OCI-LY1 (cell line): Measurements from ENCODE around the gene KIAA1755.

ENCODE experiments used
- H2AFZ ChIP-seq: fragments of 200-600 bp; sonication (generic), shearing (Covaris generic); 2 replicates; pipeline ENCODE4 v1.6.0; 2014; ENCODE audit warnings: antibody characterized with exemption, mild to moderate bottlenecking, low read length
- H3F3A ChIP-seq: fragments of 200-600 bp; sonication (generic), shearing (Covaris generic); 2 replicates; pipeline ENCODE4 v1.6.0; 2014; ENCODE audit warnings: mild to moderate bottlenecking, antibody characterized with exemption, low read length, moderate library complexity; ENCODE audit not compliant: insufficient read depth
- H3K27ac ChIP-seq: fragments of 200-600 bp; sonication (generic); 2 replicates; pipeline ENCODE4 v1.5.1; 2014; ENCODE audit warnings: low read length, mixed run types, mild to moderate bottlenecking, low read depth; ENCODE audit not compliant: poor library complexity, severe bottlenecking
- H3K27me3 ChIP-seq: fragments of 200-600 bp; sonication (generic); 2 replicates; pipeline ENCODE4 v1.6.0; 2014; ENCODE audit warnings: antibody characterized with exemption, mild to moderate bottlenecking, low read length, moderate library complexity; ENCODE audit not compliant: insufficient read depth
- H3K36me3 ChIP-seq: fragments of 200-600 bp; sonication (generic); 2 replicates; pipeline ENCODE4 v1.6.1; 2014; ENCODE audit warnings: mild to moderate bottlenecking, antibody characterized with exemption, low read length, moderate library complexity, mixed read lengths; ENCODE audit not compliant: insufficient read depth
- H3K4me1 ChIP-seq: fragments of 200-600 bp; sonication (generic); 2 replicates; pipeline ENCODE4 v1.5.1; 2014; ENCODE audit warnings: mild to moderate bottlenecking, low read length, moderate library complexity; ENCODE audit not compliant: insufficient read depth, severe bottlenecking
- H3K4me2 ChIP-seq: fragments of 200-600 bp; sonication (generic), shearing (Covaris generic); 2 replicates; pipeline ENCODE4 v1.6.1; 2014; ENCODE audit warnings: low read length
- H3K4me3 ChIP-seq: fragments of 200-600 bp; sonication (generic); 2 replicates; pipeline ENCODE4 v1.5.1; 2014; ENCODE audit warnings: low read length, low read depth, mild to moderate bottlenecking, mixed read lengths; ENCODE audit not compliant: poor library complexity, severe bottlenecking
- H3K79me2 ChIP-seq: fragments of 200-600 bp; shearing (Covaris generic); 2 replicates; pipeline ENCODE4 v1.6.1; 2016; ENCODE audit warnings: mixed run types, low read length, mixed read lengths; ENCODE audit not compliant: insufficient read depth
- H3K9ac ChIP-seq: fragments of 200-600 bp; sonication (generic), shearing (Covaris generic); 2 replicates; pipeline ENCODE4 v1.6.1; 2014; ENCODE audit warnings: mild to moderate bottlenecking, low read length, mixed read lengths
- H3K9me2 ChIP-seq: fragments of 200-600 bp; sonication (generic), shearing (Covaris generic); 2 replicates; pipeline ENCODE4 v1.6.1; 2014; ENCODE audit warnings: low read depth, mild to moderate bottlenecking, low read length, mixed read lengths
- H3K9me3 ChIP-seq: fragments of 200-600 bp; shearing (Covaris generic); 2 replicates; pipeline ENCODE4 v1.6.1; 2014; ENCODE audit warnings: low read length, mixed read lengths
- H4K20me1 ChIP-seq: fragments of 200-600 bp; sonication (generic), shearing (Covaris generic); 2 replicates; pipeline ENCODE4 v1.6.0; 2016; ENCODE audit warnings: mild to moderate bottlenecking, low read length; ENCODE audit not compliant: insufficient read depth
- EZH2 ChIP-seq: fragments of 200-600 bp; sonication (generic), shearing (Covaris generic); IDR thresholded peaks from 2 replicates; pipeline ENCODE4 v1.8.0; 2017; ENCODE audit warnings: borderline replicate concordance, mixed run types, mild to moderate bottlenecking, antibody characterized with exemption, low read length, moderate library complexity, mixed read lengths
- TF ChIP-seq, protein P1 (sequence below): fragments of 200-600 bp; sonication (generic), shearing (Covaris generic); IDR thresholded peaks from 2 replicates; pipeline ENCODE4 v1.5.1; 2017; ENCODE audit warnings: mild to moderate bottlenecking, antibody characterized with exemption, low read length, moderate library complexity, mixed read lengths

The KIAA1755 gene

DNA sequence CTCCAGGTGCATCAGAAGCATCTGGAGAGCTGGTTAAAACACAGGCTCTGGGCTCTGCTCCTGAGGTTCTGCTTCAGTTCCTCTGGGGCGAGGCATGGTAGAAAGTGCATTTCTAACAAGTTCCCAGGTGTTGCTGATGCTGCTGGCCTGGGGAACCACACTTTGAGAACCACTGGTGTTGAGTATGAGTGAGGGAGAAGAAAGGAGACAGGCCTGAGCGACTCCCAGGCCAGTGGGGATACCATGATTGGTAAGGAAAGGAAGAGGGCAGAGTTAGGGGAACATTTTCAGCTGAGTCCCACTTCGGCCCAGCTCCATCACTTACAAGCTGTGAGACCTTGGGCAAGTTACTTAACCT is 36.8 kb downstream of the KIAA1755 start:
- H2AFZ ChIP-seq: no peak overlapping the region
- no peak overlapping the region for H3K4me3 ChIP-seq
- H3K79me2 ChIP-seq: no peaks in the 10 kb centered on the region
- no peaks in the 10 kb centered on the region for H3K27me3 ChIP-seq
- no peak overlapping the region for H3K27ac ChIP-seq
- H3K4me2 ChIP-seq: no peak overlapping the region
- H3K9me2 ChIP-seq: no peaks in the 10 kb centered on the region
- H3K9me3 ChIP-seq: no peaks in the 10 kb centered on the region
- H3F3A ChIP-seq: no peaks in the 10 kb centered on the region
- no peaks in the 10 kb centered on the region for H4K20me1 ChIP-seq
- H3K36me3 ChIP-seq: no peaks in the 10 kb centered on the region
- TF ChIP-seq EZH2: no peak
- TF ChIP-seq, protein P1, sequence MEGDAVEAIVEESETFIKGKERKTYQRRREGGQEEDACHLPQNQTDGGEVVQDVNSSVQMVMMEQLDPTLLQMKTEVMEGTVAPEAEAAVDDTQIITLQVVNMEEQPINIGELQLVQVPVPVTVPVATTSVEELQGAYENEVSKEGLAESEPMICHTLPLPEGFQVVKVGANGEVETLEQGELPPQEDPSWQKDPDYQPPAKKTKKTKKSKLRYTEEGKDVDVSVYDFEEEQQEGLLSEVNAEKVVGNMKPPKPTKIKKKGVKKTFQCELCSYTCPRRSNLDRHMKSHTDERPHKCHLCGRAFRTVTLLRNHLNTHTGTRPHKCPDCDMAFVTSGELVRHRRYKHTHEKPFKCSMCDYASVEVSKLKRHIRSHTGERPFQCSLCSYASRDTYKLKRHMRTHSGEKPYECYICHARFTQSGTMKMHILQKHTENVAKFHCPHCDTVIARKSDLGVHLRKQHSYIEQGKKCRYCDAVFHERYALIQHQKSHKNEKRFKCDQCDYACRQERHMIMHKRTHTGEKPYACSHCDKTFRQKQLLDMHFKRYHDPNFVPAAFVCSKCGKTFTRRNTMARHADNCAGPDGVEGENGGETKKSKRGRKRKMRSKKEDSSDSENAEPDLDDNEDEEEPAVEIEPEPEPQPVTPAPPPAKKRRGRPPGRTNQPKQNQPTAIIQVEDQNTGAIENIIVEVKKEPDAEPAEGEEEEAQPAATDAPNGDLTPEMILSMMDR: no peak
- H3K4me1 ChIP-seq: no peaks in the 10 kb centered on the region
- H3K9ac ChIP-seq: no peak overlapping the region

DNA sequence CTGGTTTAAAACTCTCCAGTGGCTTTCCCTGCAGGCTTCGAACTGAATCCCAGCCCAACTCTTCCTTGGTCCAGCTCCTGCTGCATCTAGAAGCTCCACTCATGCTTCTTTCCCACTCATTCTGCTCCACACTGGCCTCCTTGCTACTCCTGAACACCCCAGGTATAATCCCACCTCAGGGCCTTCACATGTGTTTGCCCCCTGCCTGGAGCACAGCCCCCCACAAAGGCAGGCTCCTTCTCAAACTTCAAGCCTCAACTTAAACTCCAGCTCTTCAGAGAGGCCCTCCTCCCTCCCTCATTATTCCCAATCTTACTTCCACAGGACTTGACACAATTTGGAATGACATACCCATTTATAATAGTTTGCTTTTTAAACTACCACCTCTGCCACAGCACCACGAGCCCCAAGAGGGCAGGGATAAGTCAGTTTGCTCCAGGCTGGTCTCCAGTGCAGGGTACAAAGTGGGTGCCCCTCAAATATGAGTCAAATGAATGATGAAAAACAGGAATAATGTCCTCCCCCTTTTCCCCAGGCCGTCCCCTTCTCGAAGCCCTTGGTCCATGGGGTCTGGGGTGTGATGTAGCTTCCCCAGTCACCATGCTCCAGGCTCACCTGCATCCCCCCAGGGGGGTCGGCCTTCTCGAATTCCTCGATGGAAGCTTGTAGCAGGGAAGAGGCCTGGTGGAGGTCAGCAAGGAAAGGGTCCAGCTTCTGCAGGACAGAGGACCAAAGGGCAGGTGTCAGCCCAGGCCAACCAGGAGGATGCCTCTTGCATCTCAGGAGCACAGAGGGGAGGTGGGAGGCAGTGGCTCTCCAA is 37.4 kb downstream of the KIAA1755 start:
- Histone ChIP-seq H3K9me2 (no peaks in the 10 kb centered on the region), H3K4me1 (no peaks in the 10 kb centered on the region), H3K79me2 (no peaks in the 10 kb centered on the region), H3K4me2 (no peak overlapping the region), H3K36me3 (no peaks in the 10 kb centered on the region), H3K9ac (no peak overlapping the region), H3K27ac (no peak overlapping the region), H4K20me1 (no peaks in the 10 kb centered on the region), H2AFZ (no peak overlapping the region), H3K9me3 (no peaks in the 10 kb centered on the region), H3F3A (no peaks in the 10 kb centered on the region), H3K4me3 (no peak overlapping the region), H3K27me3 (no peaks in the 10 kb centered on the region)
- no peak for TF ChIP-seq EZH2
- TF ChIP-seq, protein P1: no peak

DNA sequence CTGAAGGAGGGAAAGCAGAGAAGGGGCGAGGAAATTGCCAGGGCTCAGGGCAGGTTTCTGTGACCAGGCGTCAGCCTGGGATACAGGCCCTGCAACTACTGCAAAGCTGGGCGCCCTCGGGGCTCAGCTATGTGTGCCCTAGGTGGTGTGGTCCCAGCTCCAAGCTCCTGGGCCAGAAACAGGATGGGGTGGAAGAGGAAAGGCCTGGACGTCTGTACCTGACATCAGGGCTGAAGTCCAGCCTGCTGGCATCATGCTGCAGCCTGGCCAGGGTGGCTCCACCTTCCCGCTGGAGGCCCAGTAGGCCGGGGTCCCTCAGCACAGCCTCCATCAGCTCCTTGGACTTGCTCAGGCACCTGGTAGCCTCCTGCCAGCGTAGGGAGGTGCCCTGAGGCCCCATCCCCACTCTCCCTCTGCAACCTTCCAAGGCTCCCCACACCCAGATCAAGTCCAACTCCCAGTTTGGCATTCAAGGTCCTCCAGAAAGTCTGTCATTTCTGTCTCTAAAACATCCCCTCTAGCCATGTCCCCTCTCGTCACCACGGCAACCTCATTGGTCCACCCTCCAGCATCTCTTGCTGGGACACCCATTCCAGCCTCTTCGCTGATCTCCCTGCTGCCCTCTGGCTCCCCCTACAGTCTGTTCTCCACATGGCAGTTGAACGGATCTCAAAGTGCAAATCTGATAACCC is 38.2 kb downstream of the KIAA1755 start:
- H3K9me3 ChIP-seq: no peaks in the 10 kb centered on the region
- H3K27me3 ChIP-seq: no peaks in the 10 kb centered on the region
- H3K27ac ChIP-seq: no peak overlapping the region
- no peak overlapping the region for H3K4me3 ChIP-seq
- no peak overlapping the region for H3K4me2 ChIP-seq
- H3K36me3 ChIP-seq: no peaks in the 10 kb centered on the region
- H4K20me1 ChIP-seq: no peaks in the 10 kb centered on the region
- H3K9ac ChIP-seq: no peak overlapping the region
- H3K4me1 ChIP-seq: no peaks in the 10 kb centered on the region
- H3F3A ChIP-seq: no peaks in the 10 kb centered on the region
- no peaks in the 10 kb centered on the region for H3K79me2 ChIP-seq
- TF ChIP-seq, protein P1: peak; percentile 85
- TF ChIP-seq EZH2: no peak
- no peak overlapping the region for H2AFZ ChIP-seq
- H3K9me2 ChIP-seq: no peaks in the 10 kb centered on the region
